Testis (tissue), 2 donors: ENCODE results near the gene CCDC33.

ENCODE experiments used
- POLR2A ChIP-seq: fragments of 450-650 bp; IDR thresholded peaks from one replicate; pipeline ENCODE4 v1.6.1; 2017; ENCODE audit warnings: antibody characterized with exemption, mild to moderate bottlenecking, moderate library complexity
- TF ChIP-seq, protein P1 (sequence below), 3 experiments: fragments of 450-650 bp in 2 of 3; fragments of 200-600 bp in 1 of 3; sonication (generic) in 1 of 3; IDR thresholded peaks; one replicate each; pipeline ENCODE4 v1.5.1; 2016 to 2019; ENCODE audit warnings: antibody characterized with exemption in 3 of 3, mild to moderate bottlenecking in 2 of 3, moderate library complexity in 1 of 3

DNA sequence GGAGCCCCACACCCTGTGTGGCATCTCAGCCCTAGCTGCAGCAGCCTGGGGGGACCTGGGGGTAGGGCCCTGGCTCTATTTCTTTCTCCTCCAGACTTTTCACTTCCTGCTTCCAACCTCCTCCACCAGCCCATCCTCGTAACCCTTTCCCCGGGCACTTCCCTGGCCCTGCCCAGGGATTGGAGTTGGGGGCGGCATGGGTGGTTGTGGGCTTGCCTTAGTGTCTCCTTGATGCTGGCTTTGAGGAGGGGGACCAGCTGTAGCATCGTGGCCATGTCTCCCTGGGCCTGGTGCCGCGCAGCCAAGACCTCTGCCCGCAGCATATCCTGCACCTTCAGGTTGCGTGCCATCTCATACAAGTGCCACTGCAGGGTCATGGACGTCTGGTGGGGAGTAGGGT, 103.2 kb downstream of the CCDC33 start:
- TF ChIP-seq, protein P1, sequence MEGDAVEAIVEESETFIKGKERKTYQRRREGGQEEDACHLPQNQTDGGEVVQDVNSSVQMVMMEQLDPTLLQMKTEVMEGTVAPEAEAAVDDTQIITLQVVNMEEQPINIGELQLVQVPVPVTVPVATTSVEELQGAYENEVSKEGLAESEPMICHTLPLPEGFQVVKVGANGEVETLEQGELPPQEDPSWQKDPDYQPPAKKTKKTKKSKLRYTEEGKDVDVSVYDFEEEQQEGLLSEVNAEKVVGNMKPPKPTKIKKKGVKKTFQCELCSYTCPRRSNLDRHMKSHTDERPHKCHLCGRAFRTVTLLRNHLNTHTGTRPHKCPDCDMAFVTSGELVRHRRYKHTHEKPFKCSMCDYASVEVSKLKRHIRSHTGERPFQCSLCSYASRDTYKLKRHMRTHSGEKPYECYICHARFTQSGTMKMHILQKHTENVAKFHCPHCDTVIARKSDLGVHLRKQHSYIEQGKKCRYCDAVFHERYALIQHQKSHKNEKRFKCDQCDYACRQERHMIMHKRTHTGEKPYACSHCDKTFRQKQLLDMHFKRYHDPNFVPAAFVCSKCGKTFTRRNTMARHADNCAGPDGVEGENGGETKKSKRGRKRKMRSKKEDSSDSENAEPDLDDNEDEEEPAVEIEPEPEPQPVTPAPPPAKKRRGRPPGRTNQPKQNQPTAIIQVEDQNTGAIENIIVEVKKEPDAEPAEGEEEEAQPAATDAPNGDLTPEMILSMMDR (IDR thresholded peaks at IDR 0.05), result no peak
- no peak for TF ChIP-seq POLR2A
